ENCODE results near the gene TMEM248.

DNA sequence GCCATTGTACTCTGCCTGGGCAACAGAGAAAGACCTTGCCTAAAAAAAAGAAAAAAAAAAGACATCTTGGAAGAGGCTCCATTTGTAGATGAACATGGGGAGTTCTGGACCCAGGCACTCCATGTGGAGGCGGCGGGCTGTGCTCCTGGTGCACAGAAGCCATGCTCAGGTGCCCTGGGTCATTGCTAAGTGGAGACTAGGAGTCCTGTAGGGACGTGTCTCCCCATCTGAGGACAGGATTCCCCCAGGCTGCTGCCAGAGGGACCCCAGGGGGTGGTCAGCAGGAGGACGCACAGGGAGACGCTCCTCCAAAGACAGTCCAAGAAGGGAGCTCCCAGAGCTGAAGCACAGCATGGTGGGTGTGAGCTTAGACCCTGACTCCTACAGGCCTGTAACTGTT, 40.1 kb downstream of the TMEM248 start:
- TF ChIP-seq, protein P1, sequence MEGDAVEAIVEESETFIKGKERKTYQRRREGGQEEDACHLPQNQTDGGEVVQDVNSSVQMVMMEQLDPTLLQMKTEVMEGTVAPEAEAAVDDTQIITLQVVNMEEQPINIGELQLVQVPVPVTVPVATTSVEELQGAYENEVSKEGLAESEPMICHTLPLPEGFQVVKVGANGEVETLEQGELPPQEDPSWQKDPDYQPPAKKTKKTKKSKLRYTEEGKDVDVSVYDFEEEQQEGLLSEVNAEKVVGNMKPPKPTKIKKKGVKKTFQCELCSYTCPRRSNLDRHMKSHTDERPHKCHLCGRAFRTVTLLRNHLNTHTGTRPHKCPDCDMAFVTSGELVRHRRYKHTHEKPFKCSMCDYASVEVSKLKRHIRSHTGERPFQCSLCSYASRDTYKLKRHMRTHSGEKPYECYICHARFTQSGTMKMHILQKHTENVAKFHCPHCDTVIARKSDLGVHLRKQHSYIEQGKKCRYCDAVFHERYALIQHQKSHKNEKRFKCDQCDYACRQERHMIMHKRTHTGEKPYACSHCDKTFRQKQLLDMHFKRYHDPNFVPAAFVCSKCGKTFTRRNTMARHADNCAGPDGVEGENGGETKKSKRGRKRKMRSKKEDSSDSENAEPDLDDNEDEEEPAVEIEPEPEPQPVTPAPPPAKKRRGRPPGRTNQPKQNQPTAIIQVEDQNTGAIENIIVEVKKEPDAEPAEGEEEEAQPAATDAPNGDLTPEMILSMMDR (IDR thresholded peaks at IDR 0.05): no peak
- no peak for TF ChIP-seq POLR2A (IDR thresholded peaks at IDR 0.05)
